Osteoblast (primary cell): Measurements from ENCODE around the gene AGBL5. TPM values are rescaled to one million over a fixed set of nuclear protein-coding genes. Genes with fewer than 3 reads are reported as not detected.
"Not testable (repeated sequence)": the region's sequence is repeated elsewhere in the genome, so short reads cannot be mapped to it uniquely, and the experiment has no call there.

ENCODE experiments used
- DNase-seq: peaks from one replicate; pipeline ENCODE4 v3.0.0; 2011; ENCODE audit warnings: low spot score, mixed read lengths; ENCODE audit not compliant: insufficient read length; ENCODE audit errors: missing footprints
- H2AFZ ChIP-seq: 2 replicates; pipeline ENCODE4 v1.6.0; 2011; ENCODE audit warnings: mild to moderate bottlenecking, low read length
- H3K27ac ChIP-seq: 2 replicates; pipeline ENCODE4 v1.5.1; 2011; ENCODE audit warnings: mild to moderate bottlenecking, low read depth, low read length, moderate library complexity
- H3K27me3 ChIP-seq: 2 replicates; pipeline ENCODE4 v1.6.0; 2012; ENCODE audit warnings: mild to moderate bottlenecking, control low read depth, inconsistent platforms, low read length, moderate library complexity; ENCODE audit not compliant: insufficient read depth
- H3K36me3 ChIP-seq: 2 replicates; pipeline ENCODE4 v1.5.1; 2011; ENCODE audit warnings: mild to moderate bottlenecking, low read length, control low read depth, moderate library complexity; ENCODE audit not compliant: insufficient read depth
- H3K4me1 ChIP-seq: 2 replicates; pipeline ENCODE4 v1.5.1; 2011; ENCODE audit warnings: mild to moderate bottlenecking, low read length, control low read depth, moderate library complexity; ENCODE audit not compliant: insufficient read depth
- H3K4me2 ChIP-seq: 2 replicates; pipeline ENCODE4 v1.6.0; 2011; ENCODE audit warnings: mild to moderate bottlenecking, low read length; ENCODE audit not compliant: insufficient read depth
- H3K4me3 ChIP-seq: fragments of 200-600 bp; sonication (generic); 3 replicates; pipeline ENCODE4 v1.5.1; 2012; ENCODE audit warnings: mild to moderate bottlenecking, low read length, inconsistent platforms; ENCODE audit not compliant: insufficient read depth
- H3K79me2 ChIP-seq: 2 replicates; pipeline ENCODE4 v1.6.0; 2012; ENCODE audit warnings: mild to moderate bottlenecking, low read length, control low read depth, inconsistent platforms; ENCODE audit not compliant: insufficient read depth
- H3K9me3 ChIP-seq: 2 replicates; pipeline ENCODE4 v1.5.1; 2011; ENCODE audit warnings: low read depth, low read length, control low read depth
- H4K20me1 ChIP-seq: 2 replicates; pipeline ENCODE4 v1.6.0; 2012; ENCODE audit warnings: mild to moderate bottlenecking, low read length, control low read depth; ENCODE audit not compliant: insufficient read depth
- CTCF ChIP-seq: IDR thresholded peaks from 2 replicates; pipeline ENCODE4 v1.5.1; 2011; ENCODE audit warnings: mild to moderate bottlenecking, low read depth, low read length, moderate library complexity; ENCODE audit errors: extremely low read depth
- total RNA-seq: library from RNA; depleted of rRNA; stranded (reverse); fragments of >200 nt; gene quantifications from 2 replicates; pipeline ENCODE4 v1.2.3, GENCODE V29; 2012

Gene AGBL5
- total RNA-seq, 1 donor, result 24.6 TPM

DNA sequence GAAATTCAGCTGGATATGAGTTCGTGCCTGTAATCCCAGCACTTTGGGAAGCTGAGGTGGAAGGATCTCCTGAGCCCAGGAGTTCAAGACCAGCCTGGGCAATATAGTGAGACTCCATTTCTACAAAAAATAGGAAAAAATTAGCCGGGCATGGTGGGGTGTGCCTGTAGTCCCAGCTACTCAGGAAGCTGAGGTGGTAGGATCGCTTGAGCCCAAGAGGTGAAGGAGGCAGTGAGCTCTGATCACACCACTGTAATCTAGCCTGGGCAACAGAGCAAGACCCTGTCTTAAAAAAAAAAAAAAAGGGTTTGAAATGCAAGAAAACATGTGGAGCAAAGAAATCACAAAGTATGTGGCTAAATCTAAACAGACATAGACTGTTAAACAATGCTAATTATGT lies 57.6 kb downstream of the AGBL5 start:
- Histone ChIP-seq H3K4me1 (no peaks in the 10 kb centered on the region), H3K27me3 (peaks cover 4% of the 10 kb centered on the region), H3K27ac (no peak overlapping the region), H3K9me3 (no peaks in the 10 kb centered on the region), H3K4me3 (no peak overlapping the region), H4K20me1 (no peaks in the 10 kb centered on the region), H2AFZ (no peak overlapping the region), H3K4me2 (no peak overlapping the region), H3K79me2 (no peaks in the 10 kb centered on the region), H3K36me3 (no peaks in the 10 kb centered on the region)
- TF ChIP-seq CTCF, result no peak
- no peak for DNase-seq

DNA sequence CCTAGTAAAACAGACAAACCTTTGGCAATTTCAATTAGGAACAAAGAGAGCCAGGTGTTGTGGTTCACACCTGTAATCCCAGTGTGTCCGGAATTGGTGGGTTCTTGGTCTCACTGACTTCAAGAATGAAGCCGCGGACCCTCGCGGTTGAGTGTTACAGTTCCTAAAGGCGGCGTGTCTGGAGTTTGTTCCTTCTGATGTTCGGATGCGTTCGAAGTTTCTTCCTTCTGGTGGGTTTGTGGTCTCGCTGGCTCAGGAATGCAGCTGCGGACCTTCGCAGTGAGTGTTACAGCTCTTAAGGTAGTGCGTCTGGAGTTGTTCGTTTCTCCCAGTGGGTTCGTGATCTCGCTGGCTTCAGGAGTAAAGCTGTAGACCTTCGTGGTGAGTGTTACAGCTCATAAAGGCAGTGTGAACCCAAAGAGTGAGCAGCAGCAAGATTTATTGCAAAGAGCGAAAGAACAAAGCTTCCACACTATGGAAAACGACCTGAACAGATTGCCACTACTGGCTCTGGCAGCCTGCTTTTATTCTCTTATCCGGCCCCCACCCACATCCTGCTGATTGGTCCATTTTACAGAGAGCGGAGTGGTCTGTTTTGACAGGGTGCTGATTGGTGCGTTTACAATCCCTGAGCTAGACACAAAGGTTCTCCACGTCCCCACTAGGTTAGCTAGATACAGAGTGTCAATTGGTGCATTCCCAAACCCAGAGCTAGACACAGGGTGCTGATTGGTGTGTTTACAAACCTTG lies 59.3 kb downstream of the AGBL5 start:
- not testable (repeated sequence) for DNase-seq, H3K36me3 ChIP-seq, H3K27me3 ChIP-seq, H3K4me2 ChIP-seq, H3K79me2 ChIP-seq, H3K4me1 ChIP-seq, H3K4me3 ChIP-seq, H3K9me3 ChIP-seq, H2AFZ ChIP-seq, H3K27ac ChIP-seq, H4K20me1 ChIP-seq

- H3K4me3 ChIP-seq, result not testable (repeated sequence)
Measured at GRCh38 chr2:27111392-27112078, 60.1 kb downstream of the AGBL5 start.

DNA sequence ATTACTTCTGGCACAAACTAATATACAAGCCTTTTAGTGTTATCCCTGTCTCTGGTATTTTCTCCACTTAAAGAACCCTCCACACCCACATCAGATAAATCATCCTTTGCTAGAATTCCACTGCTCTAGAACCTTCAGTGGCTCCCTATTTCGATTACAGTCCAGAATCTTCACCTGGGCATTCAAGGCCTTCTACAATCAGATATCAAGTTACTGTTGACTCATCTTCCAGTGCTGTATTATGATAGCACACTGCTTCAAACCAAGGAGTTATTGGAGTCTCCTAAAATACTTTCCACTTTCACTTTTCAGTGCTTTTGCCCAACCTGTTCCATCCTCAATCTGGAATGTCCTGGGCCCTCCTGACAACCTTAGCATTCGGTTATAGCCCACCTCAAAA lies 64.1 kb downstream of the AGBL5 start:
- Histone ChIP-seq H4K20me1 (peaks cover 3% of the 10 kb centered on the region), H3K27ac (no peak overlapping the region), H3K36me3 (no peaks in the 10 kb centered on the region), H3K4me2 (no peak overlapping the region), H3K9me3 (no peaks in the 10 kb centered on the region), H3K79me2 (no peaks in the 10 kb centered on the region), H3K4me3 (no peak overlapping the region), H2AFZ (no peak overlapping the region), H3K4me1 (no peaks in the 10 kb centered on the region), H3K27me3 (peaks cover 24% of the 10 kb centered on the region)
- peak; percentile 29 for DNase-seq
- TF ChIP-seq CTCF, result no peak

More at GRCh38 chr2:27111392-27112078, 60.1 kb downstream of the AGBL5 start:
- H4K20me1 ChIP-seq, H3K27ac ChIP-seq, DNase-seq, H3K27me3 ChIP-seq, H2AFZ ChIP-seq, H3K4me2 ChIP-seq, H3K4me1 ChIP-seq, H3K36me3 ChIP-seq, H3K79me2 ChIP-seq, H3K9me3 ChIP-seq: not testable (repeated sequence)
